Breast epithelium (tissue), 3 donors: Measurements from ENCODE around the gene EPHA6.

Experiments used
- CTCF ChIP-seq, 3 donors: fragments of 450-650 bp; IDR thresholded peaks; one replicate each; pipeline ENCODE4 v1.5.1; 2016 to 2017; ENCODE audit warnings: antibody characterized with exemption in 3 of 3, mild to moderate bottlenecking in 3 of 3, moderate library complexity in 3 of 3
- POLR2A ChIP-seq: fragments of 450-650 bp; IDR thresholded peaks from one replicate; pipeline ENCODE4 v1.6.1; 2016; ENCODE audit warnings: antibody characterized with exemption, mild to moderate bottlenecking, moderate library complexity

DNA sequence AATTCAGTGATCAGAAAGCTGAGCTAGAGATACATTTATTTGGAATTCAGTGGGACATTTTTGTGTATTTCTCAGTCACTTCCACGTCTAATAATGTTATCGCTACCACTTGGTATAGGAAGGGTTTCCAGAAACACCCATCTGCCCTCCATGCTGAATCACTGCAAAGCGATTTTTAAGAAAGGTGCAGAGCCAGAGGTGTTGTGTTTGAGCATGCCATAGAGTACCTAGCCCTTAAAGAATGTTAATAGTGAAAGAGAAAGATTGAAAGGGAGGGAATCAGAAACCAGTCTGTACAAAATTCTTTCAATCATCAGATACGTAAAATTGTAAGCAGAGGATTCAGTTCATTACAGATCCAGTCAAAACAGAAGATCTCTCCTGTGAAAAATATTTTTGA lies 870.1 kb downstream of the EPHA6 start:
- TF ChIP-seq CTCF (IDR thresholded peaks at IDR 0.05) (no peak), POLR2A (no peak)
